GM10248 (cell line): ENCODE results near the gene TCF15.

Experiments used
- CTCF ChIA-PET: fragments of 300-600 bp; sonication (Branson Sonifier 250); formaldehyde crosslinking; extraction: SDS; loops from one replicate; lab custom pipeline; 2021; ENCODE audit warnings: antibody characterized with exemption; lab: Yijun Ruan, JAX
- POLR2A ChIA-PET: fragments of 350-650 bp; sonication (Branson Sonifier 250); formaldehyde crosslinking; extraction: SDS; loops from one replicate; lab custom pipeline; 2020; ENCODE audit warnings: antibody characterized with exemption; lab: Yijun Ruan, JAX
- DNase-seq: peaks from one replicate; pipeline ENCODE4 v3.0.0; 2012; ENCODE audit errors: extremely low spot score
- CTCF ChIP-seq: IDR thresholded peaks from 2 replicates; pipeline ENCODE4 v1.5.1; 2012; ENCODE audit warnings: mild to moderate bottlenecking, low read depth; ENCODE audit errors: extremely low read depth, missing control alignments, control extremely low read depth

TCF15 gene

GRCh38 chr20:634148-634925 lies 24.2 kb upstream of the TCF15 start:
- ChIA-PET CTCF (no interaction called here), POLR2A (no interaction called here)
- TF ChIP-seq CTCF = no peak
- no peak for DNase-seq

DNA sequence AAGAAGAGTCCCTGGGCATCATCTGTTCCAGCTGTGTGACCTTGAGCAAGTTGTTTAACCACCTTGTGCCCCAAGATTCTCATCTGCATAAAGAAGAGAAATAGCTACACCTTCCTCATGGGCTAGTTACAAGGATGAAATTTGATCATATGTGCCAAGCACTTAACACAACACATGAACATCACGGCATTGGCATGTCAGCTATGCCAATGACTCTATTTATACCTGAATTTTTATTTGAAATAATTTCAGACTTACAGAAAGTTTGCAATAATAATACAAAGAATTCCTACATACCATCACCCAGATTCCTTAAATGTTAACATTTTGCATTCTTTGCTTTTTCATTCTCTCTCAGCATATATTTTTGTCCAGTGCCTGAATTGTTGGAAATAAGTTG lies 21.0 kb upstream of the TCF15 start:
- CTCF ChIA-PET = interaction anchor here (0.9 to 3.0 kb wide), 2 partner anchors 15 to 41 kb away, joined by 3 to 26 read pairs; no protein-coding TSS in a partner anchor
- POLR2A ChIA-PET = no interaction called here
- no peak for TF ChIP-seq CTCF

DNA sequence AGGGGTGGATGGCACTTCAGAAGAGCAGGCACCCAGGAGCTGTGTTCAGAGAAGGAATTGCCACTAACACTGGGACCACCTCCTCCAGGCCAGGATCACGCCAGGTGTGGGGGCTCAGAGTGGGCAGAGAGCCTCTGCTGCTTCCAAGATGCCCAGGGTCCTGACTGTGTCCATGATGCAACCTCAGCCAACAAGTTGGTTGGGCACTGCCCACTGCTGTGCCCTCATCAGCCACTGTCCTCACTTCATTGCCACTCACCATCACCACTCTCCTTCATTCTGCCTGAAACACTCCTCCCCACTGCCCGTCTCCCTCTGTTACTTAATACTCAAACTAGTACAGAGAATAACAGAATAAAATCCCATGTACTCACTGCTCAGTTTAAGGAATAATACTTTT lies 16.5 kb upstream of the TCF15 start:
- no peak for TF ChIP-seq CTCF
- CTCF ChIA-PET = no interaction called here
- POLR2A ChIA-PET = no interaction called here
- DNase-seq = no peak

More for the DNA sequence above, 21.0 kb upstream of the TCF15 start:
- no peak for DNase-seq

- ChIA-PET POLR2A (no interaction called here), CTCF (interaction anchor here (1.5 kb wide), 2 partner anchors 14 to 20 kb away, joined by 4 to 7 read pairs; no protein-coding TSS in a partner anchor)
- no peak for DNase-seq
- no peak for TF ChIP-seq CTCF
Observed at GRCh38 chr20:625360-625932, 15.3 kb upstream of the TCF15 start.

DNA sequence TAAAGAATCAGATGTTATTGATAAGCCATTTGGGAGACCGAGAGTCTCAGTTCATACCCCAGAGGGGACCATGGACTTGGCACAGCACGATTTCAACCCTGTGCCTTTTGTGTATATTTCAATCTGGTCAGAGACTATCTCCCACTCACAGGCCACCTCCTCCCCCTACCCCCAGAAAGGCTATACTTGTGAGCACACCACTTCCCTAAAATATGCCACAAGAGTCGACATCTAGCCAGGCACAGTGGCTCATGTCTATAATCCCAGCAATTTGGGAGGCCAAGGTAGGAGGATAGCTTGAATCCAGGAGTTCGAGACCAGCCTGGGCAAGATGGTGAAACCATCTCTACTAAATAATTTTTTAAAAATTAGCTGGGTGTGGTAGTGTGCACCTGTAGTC lies 13.6 kb upstream of the TCF15 start:
- POLR2A ChIA-PET = no interaction called here
- CTCF ChIA-PET = interaction anchor here (0.8 to 1.4 kb wide), 5 partner anchors 21 to 332 kb away, joined by 3 to 5 read pairs (median 3); no protein-coding TSS in a partner anchor
- no peak for TF ChIP-seq CTCF
- no peak for DNase-seq

GRCh38 chr20:623021-623420 lies 12.9 kb upstream of the TCF15 start:
- DNase-seq = no peak
- TF ChIP-seq CTCF = no peak
- CTCF ChIA-PET = interaction anchor here (0.8 to 1.4 kb wide), 5 partner anchors 22 to 333 kb away, joined by 3 to 5 read pairs (median 3); no protein-coding TSS in a partner anchor
- POLR2A ChIA-PET = no interaction called here
